ENCODE measurements around the gene LYZL1.

Gene LYZL1

DNA sequence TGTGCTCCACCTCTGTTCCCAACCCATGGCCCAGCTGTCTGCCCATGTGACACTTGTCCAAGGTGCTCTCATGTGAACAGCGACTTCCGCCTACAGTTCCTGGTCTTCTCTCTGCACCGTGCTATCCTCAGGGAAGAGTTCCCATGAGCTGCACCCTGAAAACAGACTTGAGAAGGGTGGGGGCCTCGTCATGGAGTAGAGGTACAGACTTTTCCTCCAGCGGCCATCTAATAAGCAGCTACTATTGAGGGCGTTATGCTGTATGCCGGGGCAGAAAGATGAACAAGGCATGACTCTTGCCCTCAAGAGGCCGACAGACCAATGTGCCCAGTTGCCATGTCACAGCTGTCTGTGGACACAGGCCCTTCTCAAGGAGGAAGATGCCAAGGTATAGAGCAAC is 25.4 kb upstream of the LYZL1 start:
- no peak for FAIRE-seq
- TF ChIP-seq, protein P1, sequence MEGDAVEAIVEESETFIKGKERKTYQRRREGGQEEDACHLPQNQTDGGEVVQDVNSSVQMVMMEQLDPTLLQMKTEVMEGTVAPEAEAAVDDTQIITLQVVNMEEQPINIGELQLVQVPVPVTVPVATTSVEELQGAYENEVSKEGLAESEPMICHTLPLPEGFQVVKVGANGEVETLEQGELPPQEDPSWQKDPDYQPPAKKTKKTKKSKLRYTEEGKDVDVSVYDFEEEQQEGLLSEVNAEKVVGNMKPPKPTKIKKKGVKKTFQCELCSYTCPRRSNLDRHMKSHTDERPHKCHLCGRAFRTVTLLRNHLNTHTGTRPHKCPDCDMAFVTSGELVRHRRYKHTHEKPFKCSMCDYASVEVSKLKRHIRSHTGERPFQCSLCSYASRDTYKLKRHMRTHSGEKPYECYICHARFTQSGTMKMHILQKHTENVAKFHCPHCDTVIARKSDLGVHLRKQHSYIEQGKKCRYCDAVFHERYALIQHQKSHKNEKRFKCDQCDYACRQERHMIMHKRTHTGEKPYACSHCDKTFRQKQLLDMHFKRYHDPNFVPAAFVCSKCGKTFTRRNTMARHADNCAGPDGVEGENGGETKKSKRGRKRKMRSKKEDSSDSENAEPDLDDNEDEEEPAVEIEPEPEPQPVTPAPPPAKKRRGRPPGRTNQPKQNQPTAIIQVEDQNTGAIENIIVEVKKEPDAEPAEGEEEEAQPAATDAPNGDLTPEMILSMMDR (IDR thresholded peaks at IDR 0.05; ENCODE audit: insufficient read depth, missing control alignments) = no peak

DNA sequence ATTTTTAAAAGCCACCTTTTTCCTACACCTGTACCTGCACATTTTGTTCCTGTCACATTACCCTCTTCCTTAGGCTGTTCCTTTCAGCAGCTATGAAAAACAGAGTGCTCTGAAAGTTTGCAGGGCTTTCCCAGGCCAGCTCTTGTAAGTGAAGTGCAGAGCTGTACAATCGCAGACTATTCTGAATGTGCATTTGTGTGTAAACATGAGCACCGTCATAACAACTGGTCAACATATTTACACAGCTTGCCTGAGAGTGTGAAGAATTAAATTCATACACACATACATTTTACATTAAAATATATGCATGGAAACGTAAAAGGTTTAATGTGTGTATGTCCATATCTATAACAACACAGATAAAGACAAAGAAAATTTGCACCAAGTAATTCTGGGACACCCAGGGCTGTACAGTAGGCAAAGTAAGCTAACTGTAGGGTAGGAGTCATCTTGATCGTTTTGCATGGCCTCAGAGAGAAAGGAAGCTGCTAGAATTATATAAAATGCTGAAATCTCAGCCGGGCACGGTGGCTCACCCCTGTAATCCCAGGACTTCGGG is 23.6 kb upstream of the LYZL1 start:
- no peak for FAIRE-seq
- TF ChIP-seq, protein P1 (IDR thresholded peaks at IDR 0.05; ENCODE audit: insufficient read depth, missing control alignments) = no peak
- no peak for DNase-seq (ENCODE audit: insufficient read length, low spot score)

More for the DNA sequence above, 25.4 kb upstream of the LYZL1 start:
- DNase-seq (ENCODE audit: insufficient read length, low spot score) = no peak

DNA sequence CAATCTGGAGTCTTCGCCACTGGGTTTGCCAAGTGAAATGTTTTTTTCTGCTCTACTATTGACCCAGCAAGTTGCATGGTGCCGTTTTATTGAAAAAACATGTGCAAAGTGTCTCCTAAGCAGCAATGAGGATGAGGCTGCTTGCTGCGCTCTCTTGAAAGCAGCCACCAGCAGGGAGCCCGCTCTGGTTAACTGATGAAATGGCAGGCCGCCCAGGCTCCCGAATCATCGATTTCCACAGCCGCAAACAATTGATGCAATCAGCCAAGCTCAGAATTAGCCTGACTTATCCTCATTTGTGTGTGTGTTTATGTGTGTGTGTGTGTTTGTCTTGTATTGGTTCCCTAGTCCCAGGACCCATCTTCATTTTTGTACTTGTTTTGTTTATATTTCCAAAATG is 22.2 kb upstream of the LYZL1 start:
- DNase-seq (ENCODE audit: insufficient read length, low spot score) (no peak), FAIRE-seq (no peak)
- TF ChIP-seq, protein P1 (IDR thresholded peaks at IDR 0.05; ENCODE audit: insufficient read depth, missing control alignments) = no peak

DNA sequence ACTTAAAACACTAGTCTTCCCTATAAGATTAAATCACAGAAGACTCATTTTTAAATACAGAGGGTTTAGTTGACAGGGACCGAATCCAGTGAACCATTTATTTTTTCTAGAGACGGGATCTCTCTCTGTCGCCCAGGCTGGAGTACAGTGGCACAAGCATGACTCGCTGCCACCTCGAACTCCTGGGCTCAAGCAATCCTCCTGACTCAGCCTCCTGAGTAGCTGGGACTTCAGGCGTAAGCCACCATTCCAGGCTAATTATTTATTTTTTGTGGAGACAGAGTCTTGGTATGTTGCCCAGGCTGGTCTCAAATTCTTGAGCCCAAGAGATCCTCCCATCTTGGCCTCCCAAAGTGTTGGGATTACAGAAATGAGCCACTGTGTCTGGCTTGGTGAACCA is 20.9 kb upstream of the LYZL1 start:
- no peak for FAIRE-seq
- TF ChIP-seq, protein P1 (IDR thresholded peaks at IDR 0.05; ENCODE audit: insufficient read depth, missing control alignments) = no peak
- no peak for DNase-seq (ENCODE audit: insufficient read length, low spot score)

DNA sequence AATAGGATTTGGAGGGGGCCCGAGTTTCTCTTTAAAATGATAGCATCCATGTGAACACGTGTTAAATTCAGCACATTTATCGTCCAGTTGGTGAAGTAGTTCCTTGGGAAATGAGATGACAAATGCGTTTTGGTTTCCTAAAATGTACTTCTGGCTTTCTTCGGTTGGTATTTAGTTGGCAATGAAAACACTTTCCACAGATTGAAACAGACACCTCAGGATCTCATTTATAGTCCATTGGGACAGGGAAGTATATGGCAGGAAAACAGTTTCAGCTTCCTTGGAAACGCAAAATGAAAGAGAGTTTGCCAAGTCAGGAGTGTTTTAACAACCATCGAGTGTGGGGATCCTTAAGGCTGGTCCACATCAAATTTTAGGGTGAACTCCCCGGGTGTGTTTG is 19.4 kb upstream of the LYZL1 start:
- TF ChIP-seq, protein P1 (IDR thresholded peaks at IDR 0.05; ENCODE audit: insufficient read depth, missing control alignments) = no peak
- FAIRE-seq (no peak), DNase-seq (ENCODE audit: insufficient read length, low spot score) (no peak)

DNA sequence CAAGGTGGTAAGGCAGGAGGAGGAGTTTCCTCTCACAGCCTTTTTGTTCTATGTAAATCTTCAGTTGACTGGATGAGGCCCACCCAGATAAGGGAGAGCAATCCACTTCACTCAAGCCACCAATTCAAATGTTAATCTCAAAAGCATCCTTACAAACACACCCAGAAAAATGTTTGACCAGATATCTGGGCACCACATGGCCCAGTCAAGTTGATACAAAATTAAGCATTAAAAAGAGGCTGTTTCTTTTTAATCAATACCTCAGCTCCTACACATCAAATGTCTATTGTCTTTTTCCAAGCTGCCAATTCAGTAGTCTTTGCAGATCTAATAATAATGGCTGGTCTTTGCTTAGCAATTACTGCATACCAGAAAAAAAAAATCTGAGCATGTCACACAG is 18.0 kb upstream of the LYZL1 start:
- FAIRE-seq (no peak), DNase-seq (ENCODE audit: insufficient read length, low spot score) (no peak)
- TF ChIP-seq, protein P1 (IDR thresholded peaks at IDR 0.05; ENCODE audit: insufficient read depth, missing control alignments) = no peak

DNA sequence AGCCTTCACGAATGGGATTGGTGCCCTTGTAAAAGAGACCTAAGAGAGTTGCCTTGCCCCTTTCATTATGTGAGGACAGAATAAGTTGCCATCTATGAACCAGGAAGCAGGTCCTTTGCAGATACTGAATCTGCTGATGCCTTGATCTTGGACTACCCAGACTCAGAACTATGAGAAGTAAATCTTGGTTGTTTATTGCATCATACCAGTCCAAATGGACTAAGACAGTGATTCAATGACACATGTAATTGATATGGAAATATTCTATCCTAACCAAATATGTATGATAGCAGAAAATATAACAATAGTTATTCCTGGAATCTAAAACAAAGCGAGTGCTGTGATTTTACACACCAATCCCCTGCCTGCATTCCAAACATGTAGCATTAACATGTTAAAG is 17.0 kb upstream of the LYZL1 start:
- TF ChIP-seq, protein P1 (IDR thresholded peaks at IDR 0.05; ENCODE audit: insufficient read depth, missing control alignments) = no peak
- FAIRE-seq = no peak
- no peak for DNase-seq (ENCODE audit: insufficient read length, low spot score)

Data from D721Med (cell line).